GM19023 (cell line): ENCODE data around the gene ZPLD1.

ENCODE experiments used
- ATAC-seq: cut with Tn5 transposase; IDR thresholded peaks from one replicate; pipeline ENCODE4 v1.9.1; 2021; ENCODE audit warnings: mild to moderate bottlenecking, moderate library complexity; ENCODE audit not compliant: unreplicated experiment

Gene ZPLD1

DNA sequence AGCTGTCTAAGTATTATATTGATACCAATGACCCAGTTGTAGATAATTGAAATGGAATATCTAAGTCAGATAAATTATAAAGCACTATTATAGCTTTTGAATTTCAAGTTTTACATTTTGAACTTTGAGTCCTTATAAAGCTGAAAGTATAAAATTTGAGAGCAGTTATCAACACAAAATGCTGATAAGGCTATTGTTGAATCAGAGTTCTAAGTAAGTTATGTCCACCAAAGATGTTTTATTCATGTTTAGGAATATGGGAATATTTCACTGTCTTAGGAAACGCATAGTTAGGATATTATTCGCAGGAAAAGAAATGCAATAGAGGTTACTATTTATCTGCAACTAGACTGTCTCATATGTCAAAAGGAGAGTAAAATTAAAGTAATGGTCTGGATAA, 29.4 kb downstream of the ZPLD1 start:
- ATAC-seq: no peak

DNA sequence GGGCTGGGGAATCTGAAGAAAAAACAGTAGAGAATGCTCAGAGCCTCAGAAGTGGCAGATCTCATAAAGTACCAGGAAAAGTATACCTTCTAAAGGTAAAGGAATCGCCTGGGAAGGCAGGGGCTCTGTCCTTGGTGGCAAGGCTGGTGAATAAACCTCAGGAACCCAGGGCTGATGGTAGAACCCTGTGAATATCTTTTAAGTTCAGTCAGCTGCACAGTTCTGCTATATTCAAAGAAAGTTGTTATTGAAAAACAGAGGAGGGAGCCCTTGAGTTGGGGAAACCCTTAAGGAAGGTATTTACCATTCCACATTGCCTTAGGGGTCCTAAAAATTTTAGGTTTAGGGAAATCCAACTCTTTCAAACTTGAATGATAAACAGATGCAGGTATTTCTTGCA, 31.2 kb downstream of the ZPLD1 start:
- no peak for ATAC-seq

DNA sequence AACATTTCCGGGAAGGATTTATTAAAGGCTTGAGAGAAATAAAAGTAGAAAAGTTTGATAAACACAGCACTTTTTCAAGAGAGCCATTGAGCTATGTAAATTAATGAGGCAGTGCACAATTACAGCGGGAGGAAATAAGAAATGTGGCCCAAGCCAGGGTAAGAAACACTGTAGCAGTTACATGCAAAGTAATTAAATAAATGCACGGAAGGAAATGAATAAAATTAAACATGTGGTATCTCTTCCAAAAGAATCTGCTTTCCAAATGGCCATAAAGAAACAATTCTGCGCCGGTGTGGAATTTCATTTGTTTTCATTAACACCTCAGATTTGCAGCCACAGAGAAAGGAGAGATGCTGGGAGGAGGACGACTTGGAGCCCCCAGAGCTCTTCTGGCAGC, 35.3 kb downstream of the ZPLD1 start:
- no peak for ATAC-seq

DNA sequence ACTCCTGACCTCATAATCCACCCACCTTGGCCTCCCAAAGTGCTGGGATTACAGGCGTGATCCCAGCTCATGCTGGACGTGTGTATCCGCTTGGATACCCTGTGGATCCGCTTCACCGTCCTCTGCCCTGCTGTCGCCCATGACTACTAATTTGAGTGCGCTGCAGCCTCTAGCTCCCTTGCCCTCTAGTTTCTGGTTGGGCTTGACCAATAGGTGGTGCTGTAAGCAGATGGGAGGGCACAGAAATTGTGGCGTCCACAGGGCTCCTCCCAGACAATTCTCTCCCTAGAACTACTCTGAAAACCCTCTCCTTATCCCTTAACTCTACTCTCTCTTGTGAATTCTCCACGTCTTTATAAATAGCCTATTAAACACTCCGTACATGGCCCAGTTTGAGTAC, 36.2 kb downstream of the ZPLD1 start:
- ATAC-seq: no peak

DNA sequence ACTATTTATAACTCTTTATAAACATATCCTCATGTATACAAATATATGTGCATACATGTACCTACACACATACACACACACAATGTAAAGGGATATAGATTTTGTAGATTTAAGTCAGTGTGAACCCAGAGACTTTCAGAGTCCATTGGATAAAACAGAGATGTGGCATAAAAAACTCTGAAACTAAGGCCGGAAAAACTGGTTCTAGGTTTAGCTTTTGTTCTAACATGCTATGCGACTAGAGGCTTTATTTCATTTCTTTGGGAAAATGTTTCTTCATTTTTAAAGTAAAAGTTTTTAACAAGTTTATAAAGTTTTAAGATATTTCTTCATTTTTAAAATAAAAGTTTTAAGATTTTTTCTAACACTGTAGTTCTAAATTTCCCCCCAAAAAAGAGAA, 36.7 kb downstream of the ZPLD1 start:
- no peak for ATAC-seq

GRCh38 chr3:102473648-102474047, 38.8 kb downstream of the ZPLD1 start:
- ATAC-seq: no peak

- no peak for ATAC-seq
Measured at GRCh38 chr3:102474207-102474606, 39.4 kb downstream of the ZPLD1 start.

DNA sequence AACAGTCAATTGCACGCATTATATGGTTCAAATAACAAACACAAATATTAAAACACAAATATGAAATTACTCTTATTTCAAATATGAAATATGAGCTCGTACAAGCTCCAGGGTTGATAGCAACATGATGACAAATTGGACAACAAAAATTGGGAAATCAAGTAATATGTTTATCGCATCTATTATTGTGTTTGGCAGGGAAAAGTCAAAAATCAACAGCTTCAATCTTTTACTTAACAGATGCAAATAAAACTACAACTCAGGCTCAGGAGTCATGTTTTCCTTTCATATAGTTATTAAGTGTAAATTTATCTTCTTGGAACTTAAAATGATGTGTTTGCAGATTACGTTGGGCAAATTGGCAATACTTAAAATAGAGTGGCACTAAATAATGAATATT, 41.4 kb downstream of the ZPLD1 start:
- ATAC-seq: no peak

DNA sequence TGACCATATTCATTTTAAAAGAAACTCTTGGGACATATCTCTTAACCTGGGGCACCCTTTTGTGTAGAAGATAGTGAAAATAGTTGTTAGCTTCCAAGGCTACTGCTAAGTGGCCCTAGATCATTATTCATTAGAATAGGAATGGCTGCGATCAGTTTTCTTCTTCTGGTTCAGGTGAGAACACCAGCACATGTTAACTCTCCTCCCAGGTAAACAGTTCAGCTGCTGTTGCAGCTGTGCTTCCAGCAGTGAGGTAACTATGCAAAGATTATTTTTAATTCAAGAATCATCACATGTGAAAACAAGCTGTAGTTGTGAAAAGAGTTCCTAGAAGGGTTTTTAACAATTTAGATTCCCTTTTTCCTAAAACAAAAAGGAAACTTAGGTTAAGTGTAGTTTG, 43.3 kb downstream of the ZPLD1 start:
- ATAC-seq: no peak

DNA sequence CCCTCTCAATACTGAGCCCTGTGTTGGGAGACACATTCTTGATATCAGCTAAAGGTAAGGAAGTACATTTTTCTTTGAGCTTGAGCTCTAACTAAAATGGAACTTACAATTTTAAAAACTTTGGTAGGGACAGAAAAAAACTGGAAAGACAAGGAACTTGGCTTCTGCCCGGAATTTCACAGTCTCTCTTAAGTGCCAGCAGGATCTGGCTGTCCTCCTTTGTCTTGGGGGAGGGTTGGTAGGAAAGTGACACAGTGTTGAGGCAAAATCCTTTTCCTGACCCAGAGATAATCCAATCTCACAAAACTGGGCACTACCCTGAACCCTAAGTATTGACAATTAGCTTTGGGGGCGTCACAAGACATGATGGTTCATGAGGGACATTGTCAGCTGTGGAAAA, 45.3 kb downstream of the ZPLD1 start:
- ATAC-seq: no peak

- ATAC-seq: no peak
Measured at GRCh38 chr3:102481050-102481449, 46.2 kb downstream of the ZPLD1 start.

DNA sequence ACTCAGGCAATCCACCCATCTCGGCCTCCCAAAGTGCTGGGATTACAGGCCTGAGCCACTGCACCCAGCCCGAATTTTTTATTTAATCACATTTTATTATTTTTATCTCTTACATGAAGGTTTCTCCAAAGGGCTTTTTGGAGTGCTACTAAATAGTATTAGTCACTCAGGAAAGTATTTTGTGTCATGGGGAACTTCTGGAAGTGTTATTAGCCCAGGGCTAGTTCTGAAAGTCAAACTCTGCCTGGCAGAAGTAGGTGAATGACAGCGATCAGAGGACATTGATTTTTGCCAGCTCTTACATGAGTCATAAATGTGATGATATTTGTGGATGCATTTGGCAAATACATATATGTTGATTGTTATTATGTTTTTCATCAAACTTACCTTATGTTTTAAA, 48.7 kb downstream of the ZPLD1 start:
- ATAC-seq: no peak

GRCh38 chr3:102484363-102484762, 49.5 kb downstream of the ZPLD1 start:
- ATAC-seq: no peak

DNA sequence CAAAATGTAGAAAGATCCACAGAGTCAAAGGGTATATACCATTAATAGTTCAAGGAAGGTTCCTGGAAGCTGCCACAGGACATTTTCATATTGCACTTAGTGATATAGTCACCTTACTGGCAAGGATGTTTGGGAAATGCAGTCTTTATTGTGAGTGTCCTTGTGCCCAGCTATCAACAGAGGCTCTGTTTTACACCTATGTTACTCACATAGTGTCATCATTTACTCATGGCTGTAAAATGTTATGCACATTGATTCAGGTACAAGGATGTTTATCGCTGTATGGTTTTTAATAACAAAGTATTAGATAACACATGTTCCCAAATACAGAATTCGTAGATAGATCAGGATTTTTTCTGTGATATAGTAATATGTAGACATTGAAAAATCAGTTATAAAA, 50.9 kb downstream of the ZPLD1 start:
- no peak for ATAC-seq

DNA sequence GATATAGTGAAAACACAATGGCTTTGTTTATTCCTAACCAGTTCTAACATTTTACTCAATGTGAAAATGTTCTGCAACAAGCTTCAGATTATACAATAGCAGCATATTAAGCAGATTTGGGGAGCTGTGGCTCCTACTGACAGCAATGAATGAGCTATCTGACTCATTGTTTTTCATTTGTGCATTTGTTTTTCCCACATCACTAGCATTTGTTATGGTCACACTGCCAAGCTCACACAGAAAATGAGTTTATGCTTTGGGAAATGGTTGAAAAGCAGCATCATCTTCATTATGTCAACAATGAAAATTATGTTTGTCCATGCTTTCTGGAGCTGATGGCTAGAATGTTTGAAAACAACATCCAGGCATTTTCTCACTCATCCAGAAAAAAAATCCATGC, 53.5 kb downstream of the ZPLD1 start:
- ATAC-seq: no peak

DNA sequence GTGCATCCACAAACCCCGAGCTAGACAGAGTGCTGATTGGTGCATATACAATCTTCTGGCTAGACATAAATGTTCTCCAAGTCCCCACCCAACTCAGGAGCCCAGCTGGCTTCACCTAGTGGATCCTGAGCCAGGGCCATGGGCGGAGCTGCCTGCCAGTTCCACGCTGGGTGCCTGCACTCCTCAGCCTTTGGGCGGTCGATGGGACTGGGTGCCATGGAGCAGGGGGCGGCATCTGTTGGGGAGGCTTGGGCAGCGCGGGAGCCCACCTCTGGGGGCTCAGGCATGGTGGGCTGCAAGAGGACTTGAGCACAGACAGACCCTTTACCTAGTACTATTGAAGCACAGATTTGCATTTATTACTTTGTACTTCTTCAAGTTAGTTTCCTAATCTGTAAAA, 57.5 kb downstream of the ZPLD1 start:
- ATAC-seq: no peak

GRCh38 chr3:102497571-102497970, 62.8 kb downstream of the ZPLD1 start:
- ATAC-seq: no peak

- no peak for ATAC-seq
Measured at GRCh38 chr3:102505542-102505941, 70.7 kb downstream of the ZPLD1 start.

- ATAC-seq: no peak
Measured at GRCh38 chr3:102510663-102511062, 75.8 kb downstream of the ZPLD1 start.

DNA sequence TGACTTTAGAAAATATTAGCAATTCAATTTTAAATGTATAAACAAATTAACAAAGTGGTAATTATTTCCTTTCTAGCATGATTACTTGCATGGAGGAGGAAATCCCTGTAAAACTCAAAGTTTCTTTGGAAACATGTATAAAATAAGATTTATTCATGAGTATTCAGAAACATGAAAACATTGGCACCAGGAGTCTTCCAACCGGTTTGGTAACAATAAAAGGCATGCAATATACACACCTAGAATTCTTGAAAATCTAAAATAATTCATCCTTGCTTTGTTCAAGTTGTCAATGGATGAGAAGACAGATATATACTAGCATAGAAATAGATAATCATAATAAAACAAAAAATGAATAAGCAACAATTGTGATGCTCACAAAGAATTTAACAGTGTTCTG, 76.4 kb downstream of the ZPLD1 start:
- ATAC-seq: no peak

GRCh38 chr3:102511639-102512038, 76.8 kb downstream of the ZPLD1 start:
- ATAC-seq: no peak

GRCh38 chr3:102512734-102513504, 78.1 kb downstream of the ZPLD1 start:
- ATAC-seq: no peak

GRCh38 chr3:102514241-102514640, 79.4 kb downstream of the ZPLD1 start:
- ATAC-seq: no peak
